SK-N-SH (cell line): Measurements from ENCODE around the gene EML1. TPM values are rescaled to one million over a fixed set of nuclear protein-coding genes. Genes with fewer than 3 reads are reported as not detected.

ENCODE experiments used
- CTCF ChIA-PET: fragments of 300-600, 350-600 bp; formaldehyde crosslinking; extraction: SDS; loops from one replicate; lab custom pipeline; 2021; lab: Yijun Ruan, JAX
- POLR2A ChIA-PET: fragments of 350-600 bp; sonication (Branson Sonifier 250); formaldehyde crosslinking; extraction: SDS; loops from one replicate; lab custom pipeline; 2020; ENCODE audit warnings: antibody characterized with exemption, inconsistent platforms; lab: Yijun Ruan, JAX
- DNase-seq: peaks from one replicate; pipeline ENCODE4 v3.0.0; 2012
- H2AFZ ChIP-seq: fragments of 200-600 bp; sonication (generic); 2 replicates; pipeline ENCODE4 v1.8.1; 2016; ENCODE audit warnings: antibody characterized with exemption, mild to moderate bottlenecking, low read depth
- H3F3A ChIP-seq: fragments of 200-600 bp; sonication (generic); replicated peaks from 2 replicates; pipeline ENCODE3; 2016; ENCODE audit warnings: antibody characterized with exemption, mild to moderate bottlenecking; ENCODE audit not compliant: insufficient read depth
- H3K27ac ChIP-seq, 2 experiments: fragments of 200-500 bp in 1 of 2; fragments of 200-600 bp in 1 of 2; sonication (Bioruptor generic) in 1 of 2; sonication (generic), shearing (Covaris generic) in 1 of 2; 2 replicates each; pipeline versions ENCODE4 v1.5.1 to v1.6.1; 2014 to 2016; ENCODE audit warnings: low read depth in 2 of 2, inconsistent platforms in 1 of 2, low read length in 1 of 2, mild to moderate bottlenecking in 1 of 2, mixed read lengths in 1 of 2
- H3K27me3 ChIP-seq: fragments of 200-600 bp; sonication (generic), shearing (Covaris generic); 2 replicates; pipeline ENCODE4 v1.6.1; 2016; ENCODE audit warnings: mixed run types; ENCODE audit not compliant: insufficient read depth
- H3K36me3 ChIP-seq, 2 experiments: fragments of 200-500 bp in 1 of 2; fragments of 200-600 bp in 1 of 2; sonication (Bioruptor generic) in 1 of 2; sonication (generic) in 1 of 2; replicated peaks in 1 of 2; 2 replicates each; pipeline versions ENCODE3 to v1.5.1; 2014 to 2016; ENCODE audit warnings: low read length in 1 of 2, mild to moderate bottlenecking in 1 of 2; ENCODE audit not compliant: insufficient read depth in 2 of 2, control insufficient read depth in 1 of 2
- H3K4me1 ChIP-seq, 2 experiments: fragments of 200-500 bp in 1 of 2; fragments of 200-600 bp in 1 of 2; sonication (Bioruptor generic) in 1 of 2; sonication (generic), shearing (Covaris generic) in 1 of 2; 2 replicates each; pipeline versions ENCODE4 v1.5.1 to v1.6.1; 2014 to 2016; ENCODE audit warnings: low read depth in 1 of 2, low read length in 1 of 2, mixed run types in 1 of 2; ENCODE audit not compliant: insufficient read depth in 2 of 2, control insufficient read depth in 1 of 2
- H3K4me2 ChIP-seq: fragments of 200-600 bp; sonication (generic), shearing (Covaris generic); 2 replicates; pipeline ENCODE4 v1.6.1; 2017; ENCODE audit warnings: mixed run types
- H3K4me3 ChIP-seq, 2 experiments: fragments of 200-500 bp in 1 of 2; fragments of 200-600 bp in 1 of 2; sonication (Bioruptor generic) in 1 of 2; sonication (generic), shearing (Covaris generic) in 1 of 2; 2 replicates each; pipeline versions ENCODE4 v1.5.1 to v1.8.1; 2014 to 2016; ENCODE audit warnings: low read depth in 2 of 2, inconsistent platforms in 1 of 2, low read length in 1 of 2, mild to moderate bottlenecking in 1 of 2, mixed read lengths in 1 of 2, moderate library complexity in 1 of 2
- H3K79me2 ChIP-seq: fragments of 200-600 bp; sonication (generic); 2 replicates; pipeline ENCODE4 v1.8.1; 2017; ENCODE audit warnings: mild to moderate bottlenecking; ENCODE audit not compliant: insufficient read depth
- H3K9ac ChIP-seq: fragments of 200-600 bp; sonication (generic); 2 replicates; pipeline ENCODE4 v1.6.1; 2017; ENCODE audit warnings: mixed run types
- H3K9me2 ChIP-seq: fragments of 200-600 bp; sonication (generic); 2 replicates; pipeline ENCODE4 v1.6.1; 2017; ENCODE audit warnings: mixed run types
- H3K9me3 ChIP-seq: fragments of 200-600 bp; sonication (generic); 2 replicates; pipeline ENCODE4 v1.6.1; 2017; ENCODE audit warnings: mixed run types, mild to moderate bottlenecking, moderate library complexity
- H4K20me1 ChIP-seq: fragments of 200-600 bp; sonication (generic); 2 replicates; pipeline ENCODE4 v1.6.1; 2017; ENCODE audit warnings: mild to moderate bottlenecking, mixed run types; ENCODE audit not compliant: insufficient read depth
- CHD2 ChIP-seq: fragments of 150-350 bp; IDR thresholded peaks from 2 replicates; pipeline ENCODE4 v1.6.1; 2018; ENCODE audit warnings: low read length; ENCODE audit not compliant: partially characterized antibody
- CTCF ChIP-seq: fragments of 200-600 bp; sonication (generic); IDR thresholded peaks from 2 replicates; pipeline ENCODE4 v1.6.1; 2017; ENCODE audit warnings: antibody characterized with exemption, mild to moderate bottlenecking, moderate library complexity
- ELF1 ChIP-seq: IDR thresholded peaks from 2 replicates; pipeline ENCODE4 v1.4.0; 2012
- FOXJ3 ChIP-seq: sonication (generic); formaldehyde crosslinking; IDR thresholded peaks from 2 replicates; pipeline ENCODE4 v1.5.1; 2020; ENCODE audit warnings: mild to moderate bottlenecking, missing genetic modification reagents
- GABPA ChIP-seq: IDR thresholded peaks from 2 replicates; pipeline ENCODE4 v1.4.0; 2012; ENCODE audit warnings: low read depth, mild to moderate bottlenecking
- GATA2 ChIP-seq: sonication (generic); formaldehyde crosslinking; IDR thresholded peaks from 2 replicates; pipeline ENCODE4 v1.5.0; 2020; ENCODE audit warnings: mild to moderate bottlenecking, missing genetic modification reagents
- JUND ChIP-seq: IDR thresholded peaks from 2 replicates; pipeline ENCODE4 v1.4.0; 2012
- MEF2A ChIP-seq: IDR thresholded peaks from 2 replicates; pipeline ENCODE4 v1.4.0; 2012; ENCODE audit warnings: low read depth, borderline replicate concordance
- NFIC ChIP-seq: IDR thresholded peaks from 2 replicates; pipeline ENCODE4 v1.4.0; 2012; ENCODE audit warnings: borderline replicate concordance
- RAD21 ChIP-seq: IDR thresholded peaks from 2 replicates; pipeline ENCODE4 v1.6.1; 2012; ENCODE audit warnings: mild to moderate bottlenecking, low read length
- RCOR1 ChIP-seq: fragments of 150-350 bp; IDR thresholded peaks from 2 replicates; pipeline ENCODE4 v1.6.1; 2017; ENCODE audit warnings: antibody characterized with exemption, low read length
- REST ChIP-seq: IDR thresholded peaks from 2 replicates; pipeline ENCODE4 v1.6.1; 2012; ENCODE audit warnings: mild to moderate bottlenecking, low read depth, low read length, moderate library complexity
- SIN3A ChIP-seq: IDR thresholded peaks from 2 replicates; pipeline ENCODE4 v1.6.1; 2012; ENCODE audit warnings: low read depth, mild to moderate bottlenecking, low read length, moderate library complexity, borderline replicate concordance
- ZBTB33 ChIP-seq: IDR thresholded peaks from 2 replicates; pipeline ENCODE4 v1.4.0; 2012; ENCODE audit warnings: low read depth, borderline replicate concordance
- WGBS: methylation state at CpG from one replicate; pipeline ENCODE4 v1.1.6; 2017; ENCODE audit warnings: low lambda C conversion rate; 5-methylcytosine and 5-hydroxymethylcytosine counted together
- polyA plus RNA-seq, 3 experiments: library from polyadenylated mRNA; depleted of rRNA; stranded (reverse); fragments of >200 nt; gene quantifications; 2 replicates each; pipeline ENCODE4 v1.2.3, GENCODE V29; 2012

EML1 gene
- polyA plus RNA-seq, 1 of the 3 experiments (the other 2 are of a cell fraction) = 6.3 TPM

GRCh38 chr14:99797231-99797630, 4.0 kb downstream of the EML1 start:
- Histone ChIP-seq H3K27me3 (no peaks in the 10 kb centered on the region), H3K9me2 (no peaks in the 10 kb centered on the region), H3K9me3 (no peaks in the 10 kb centered on the region), H3K4me3 (no peak overlapping the region), H4K20me1 (peaks cover 9% of the 10 kb centered on the region; the same call in 1 of the 2 replicates), H3K36me3 (no peaks in the 10 kb centered on the region), H3K4me1 (peaks cover 7 to 9% of the 10 kb centered on the region in 2 experiments; a peak in 3 of 4 replicates), H2AFZ (no peak overlapping the region), H3K4me2 (no peak overlapping the region), H3K9ac (no peak overlapping the region), H3K79me2 (peaks cover 44% of the 10 kb centered on the region), H3F3A (no peaks in the 10 kb centered on the region), H3K27ac (no peak overlapping the region)
- POLR2A ChIA-PET = no interaction called here
- DNase-seq = no peak
- no peak for TF ChIP-seq RAD21
- CTCF ChIA-PET = interaction anchor here (3.5 kb wide), 1 partner anchor 67 kb away, joined by 12 read pairs; no protein-coding TSS in a partner anchor

GRCh38 chr14:99800781-99801180, 7.6 kb downstream of the EML1 start:
- POLR2A ChIA-PET = no interaction called here
- Histone ChIP-seq H3K4me2 (no peak overlapping the region), H4K20me1 (0 out of 2 replicates have a peak, but pooled peaks cover 5% of the 10 kb centered on the region), H3K9me3 (no peaks in the 10 kb centered on the region), H3K4me3 (no peak overlapping the region), H3K27me3 (no peaks in the 10 kb centered on the region), H3K27ac (no peak overlapping the region), H3K9me2 (no peaks in the 10 kb centered on the region), H3K9ac (no peak overlapping the region), H3K36me3 (no peaks in the 10 kb centered on the region), H3F3A (no peaks in the 10 kb centered on the region), H3K4me1 (peaks cover 0 to 14% of the 10 kb centered on the region in 2 experiments; a peak in 1 of 4 replicates), H3K79me2 (peaks cover 37% of the 10 kb centered on the region), H2AFZ (no peak overlapping the region)
- CTCF ChIA-PET = no interaction called here
- DNase-seq = no peak
- TF ChIP-seq GABPA = no peak
- TF ChIP-seq JUND = no peak
- no peak for TF ChIP-seq RCOR1
- no peak for TF ChIP-seq FOXJ3 (CRISPR knock-in tag)
- TF ChIP-seq ZBTB33 = no peak
- TF ChIP-seq ELF1 = no peak
- 94% methylated on average over 5 of the region's 5 CpGs for WGBS

- Histone ChIP-seq H3K4me2 (no peak overlapping the region), H3K9me3 (no peaks in the 10 kb centered on the region), H3K4me1 (peaks cover 0 to 17% of the 10 kb centered on the region in 2 experiments; a peak in 1 of 4 replicates), H3K9ac (no peak overlapping the region), H3F3A (no peaks in the 10 kb centered on the region), H3K27me3 (no peaks in the 10 kb centered on the region), H3K36me3 (no peaks in the 10 kb centered on the region), H4K20me1 (0 out of 2 replicates have a peak, but pooled peaks cover 5% of the 10 kb centered on the region), H3K4me3 (no peak overlapping the region), H3K79me2 (peaks cover 22% of the 10 kb centered on the region; the same call in 1 of the 2 replicates), H2AFZ (no peak overlapping the region), H3K27ac (no peak overlapping the region), H3K9me2 (no peaks in the 10 kb centered on the region)
- no peak for DNase-seq
- ChIA-PET CTCF (interaction anchor here (2.7 kb wide), 1 partner anchor 73 kb away, joined by 14 read pairs; no protein-coding TSS in a partner anchor), POLR2A (no interaction called here)
- 88% methylated on average over 13 of the region's 13 CpGs for WGBS
- TF ChIP-seq NFIC = no peak
- TF ChIP-seq SIN3A = no peak
- no peak for TF ChIP-seq CTCF
- TF ChIP-seq MEF2A = no peak
- TF ChIP-seq GATA2 = no peak
- TF ChIP-seq CHD2 = no peak
- no peak for TF ChIP-seq REST
Measured at GRCh38 chr14:99802301-99803105, 9.3 kb downstream of the EML1 start.
